Heart left ventricle (tissue), 13 donors: Measurements from ENCODE around the gene PTPRM.
"Not testable (repeated sequence)": the region's sequence is repeated elsewhere in the genome, so short reads cannot be mapped to it uniquely, and the experiment has no call there.

Experiments used
- POLR2A ChIP-seq, 2 donors: fragments of 450-650 bp; IDR thresholded peaks; one replicate each; pipeline ENCODE4 v1.6.1; 2017; ENCODE audit warnings: antibody characterized with exemption in 2 of 2, mild to moderate bottlenecking in 2 of 2, moderate library complexity in 2 of 2
- TF ChIP-seq, protein P1 (sequence below), 12 donors: fragments of 200-600 bp; sonication (generic) in 4 of 12; IDR thresholded peaks; one replicate each; pipeline versions ENCODE4 v1.5.0 to v1.8.0; 2018 to 2022; ENCODE audit warnings: antibody characterized with exemption in 12 of 12, mild to moderate bottlenecking in 5 of 12
- donor health status: ischemic (EF 13 %, LVEDD 7.1; RV severe dilation, severe dysfunction).
- donor health status: DM: no; HTN: yes; CAD: no.
- donor health status: DM: no; HTN: no; CAD: no.
- donor health status: ischemic (EF 25% LVEDD 6.9; RV normal size, moderate dysfunction).
- donor health status: ischemic (EF 25% LVEDD 5.7; RV mildly dilated, moderate dysfunction).
- donor health status: ischemic (EF 35%, LVEDD 5.7; RV mildly dilated, moderate dysfunction).
- donor health status: nonischemic (EF 11% LVEDD 7.7; RV severe dilation, severe dysfunction).
- donor health status: DM: yes; HTN: yes; CAD: no.
- donor health status: PGD.
- donor health status: ischemic (EF 29% LVEDD 5.4; RV normal size, mild dysfunction).
- donor health status: nonischemic (EF 23%, LVEDD 6.1; RV moderate dilation, normal function).

DNA sequence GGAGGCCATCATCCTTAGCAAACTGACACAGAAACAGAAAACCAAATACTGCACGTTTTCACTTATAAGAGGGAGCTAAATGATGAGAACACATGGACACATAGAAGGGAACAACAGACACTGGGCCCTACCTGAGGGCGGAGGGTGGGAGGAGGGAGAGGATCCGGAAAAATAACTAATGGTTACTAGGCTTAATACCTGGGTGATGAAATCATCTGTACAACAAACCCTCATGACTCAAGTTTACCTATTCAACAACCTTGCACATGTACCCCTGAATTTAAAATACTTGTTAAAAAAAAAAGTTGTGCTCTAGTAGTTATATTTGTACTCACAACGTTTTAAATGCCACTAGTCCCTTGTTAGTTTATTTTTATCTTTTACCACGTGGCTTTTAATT is 879.8 kb downstream of the PTPRM start:
- TF ChIP-seq, protein P1, sequence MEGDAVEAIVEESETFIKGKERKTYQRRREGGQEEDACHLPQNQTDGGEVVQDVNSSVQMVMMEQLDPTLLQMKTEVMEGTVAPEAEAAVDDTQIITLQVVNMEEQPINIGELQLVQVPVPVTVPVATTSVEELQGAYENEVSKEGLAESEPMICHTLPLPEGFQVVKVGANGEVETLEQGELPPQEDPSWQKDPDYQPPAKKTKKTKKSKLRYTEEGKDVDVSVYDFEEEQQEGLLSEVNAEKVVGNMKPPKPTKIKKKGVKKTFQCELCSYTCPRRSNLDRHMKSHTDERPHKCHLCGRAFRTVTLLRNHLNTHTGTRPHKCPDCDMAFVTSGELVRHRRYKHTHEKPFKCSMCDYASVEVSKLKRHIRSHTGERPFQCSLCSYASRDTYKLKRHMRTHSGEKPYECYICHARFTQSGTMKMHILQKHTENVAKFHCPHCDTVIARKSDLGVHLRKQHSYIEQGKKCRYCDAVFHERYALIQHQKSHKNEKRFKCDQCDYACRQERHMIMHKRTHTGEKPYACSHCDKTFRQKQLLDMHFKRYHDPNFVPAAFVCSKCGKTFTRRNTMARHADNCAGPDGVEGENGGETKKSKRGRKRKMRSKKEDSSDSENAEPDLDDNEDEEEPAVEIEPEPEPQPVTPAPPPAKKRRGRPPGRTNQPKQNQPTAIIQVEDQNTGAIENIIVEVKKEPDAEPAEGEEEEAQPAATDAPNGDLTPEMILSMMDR (IDR thresholded peaks at IDR 0.05): not testable (repeated sequence)
- not testable (repeated sequence) for TF ChIP-seq POLR2A (IDR thresholded peaks at IDR 0.05)
